GM12878 (cell line): ENCODE data around the gene DNAJB5.
"Not testable (repeated sequence)": the region's sequence is repeated elsewhere in the genome, so short reads cannot be mapped to it uniquely, and the experiment has no call there.

Experiments used
- CEBPB ChIP-seq, 2 experiments: fragments of 150-350 bp in 1 of 2; IDR thresholded peaks; 2 replicates each; pipeline ENCODE4 v1.6.1; 2012 to 2014; ENCODE audit warnings: low read depth in 2 of 2, low read length in 2 of 2, borderline replicate concordance in 1 of 2, inconsistent platforms in 1 of 2
- CHD4 ChIP-seq: fragments of 200-600 bp; sonication (generic); IDR thresholded peaks from 2 replicates; pipeline ENCODE4 v1.6.1; 2016; ENCODE audit warnings: mild to moderate bottlenecking
- CREB1 ChIP-seq: IDR thresholded peaks from 2 replicates; pipeline ENCODE4 v1.6.1; 2012; ENCODE audit warnings: low read depth, mild to moderate bottlenecking, inconsistent platforms
- EZH2 ChIP-seq: IDR thresholded peaks from 2 replicates; pipeline ENCODE4 v1.6.1; 2012; ENCODE audit warnings: low read depth, mild to moderate bottlenecking, control low read depth, inconsistent platforms, low read length, borderline replicate concordance; ENCODE audit not compliant: control insufficient read depth
- FOXM1 ChIP-seq: IDR thresholded peaks from 2 replicates; pipeline ENCODE4 v1.6.1; 2012; ENCODE audit warnings: low read depth, mild to moderate bottlenecking, inconsistent platforms, low read length, moderate library complexity
- HDGF ChIP-seq: fragments of 450-650 bp; IDR thresholded peaks from 2 replicates; pipeline ENCODE4 v1.6.1; 2016; ENCODE audit warnings: antibody characterized with exemption
- NFXL1 ChIP-seq: fragments of 450-650 bp; IDR thresholded peaks from 2 replicates; pipeline ENCODE4 v1.6.1; 2017; ENCODE audit warnings: antibody characterized with exemption, mild to moderate bottlenecking, borderline replicate concordance
- NFYB ChIP-seq: IDR thresholded peaks from 2 replicates; pipeline ENCODE4 v1.6.1; 2011; ENCODE audit warnings: low read depth, mild to moderate bottlenecking, low read length, improper control_type of control experiment, moderate library complexity; ENCODE audit not compliant: insufficient read depth
- NR2F1 ChIP-seq: fragments of 450-650 bp; conservative IDR thresholded peaks from 2 replicates; pipeline ENCODE4 v1.6.1; 2017; ENCODE audit warnings: mild to moderate bottlenecking
- PML ChIP-seq: IDR thresholded peaks from 2 replicates; pipeline ENCODE4 v1.6.1; 2012; ENCODE audit warnings: low read length, inconsistent platforms
- POLR2A ChIP-seq: IDR thresholded peaks from 2 replicates; pipeline ENCODE4 v1.6.1; 2011; ENCODE audit warnings: low read depth, mild to moderate bottlenecking, low read length
- POLR2AphosphoS2 ChIP-seq: IDR thresholded peaks from 2 replicates; pipeline ENCODE4 v1.6.1; 2011; ENCODE audit warnings: low read depth, mild to moderate bottlenecking, low read length, improper control_type of control experiment, moderate library complexity
- POLR2AphosphoS5 ChIP-seq: IDR thresholded peaks from 2 replicates; pipeline ENCODE4 v1.6.1; 2011; ENCODE audit warnings: mild to moderate bottlenecking, low read length, inconsistent platforms

- not testable (repeated sequence) for TF ChIP-seq CREB1; PML; CHD4; POLR2A; NFYB; CEBPB (IDR thresholded peaks at IDR 0.05; ENCODE audit: borderline replicate concordance in 1 of 2, low read depth in 2 of 2, low read length in 2 of 2); FOXM1; POLR2AphosphoS2; HDGF; EZH2; NR2F1; NFXL1; POLR2AphosphoS5
Measured at GRCh38 chr9:34939989-34940388, 49.6 kb upstream of the DNAJB5 start.
